MCF 10A (cell line): ENCODE measurements around the gene MAP7. TPM values are rescaled to one million over a fixed set of nuclear protein-coding genes. Genes with fewer than 3 reads are reported as not detected.

Experiments used
- BruUV-seq: library from RNA; stranded (reverse); fragments of 400-500 nt; replicated peaks from 2 replicates; lab custom pipeline; 2021; lab: Mats Ljungman, UMichigan
- CTCF ChIA-PET: fragments of 300-600 bp; sonication (Branson Sonifier 250); formaldehyde crosslinking; extraction: SDS; loops from one replicate; lab custom pipeline; 2021; ENCODE audit warnings: antibody characterized with exemption, inconsistent platforms; lab: Yijun Ruan, JAX
- POLR2A ChIA-PET: fragments of 300-600, 350-650 bp; sonication (Branson Sonifier 250); formaldehyde crosslinking; extraction: SDS; loops from one replicate; lab custom pipeline; 2020; ENCODE audit warnings: antibody characterized with exemption, inconsistent platforms; lab: Yijun Ruan, JAX
- DNase-seq: peaks from one replicate; pipeline ENCODE4 v3.0.0-alpha.2; 2018; ENCODE audit not compliant: unreplicated experiment
- H3K27ac Mint-ChIP-seq: one replicate; pipeline ENCODE4 v1.8.0; 2022; ENCODE audit warnings: mild to moderate bottlenecking, low read depth, mixed read lengths; ENCODE audit not compliant: unreplicated experiment
- H3K27me3 Mint-ChIP-seq: one replicate; pipeline ENCODE4 v1.8.0; 2022; ENCODE audit warnings: mixed read lengths; ENCODE audit not compliant: insufficient read depth, unreplicated experiment
- H3K36me3 Mint-ChIP-seq: one replicate; pipeline ENCODE4 v1.8.0; 2022; ENCODE audit warnings: mild to moderate bottlenecking, moderate library complexity, mixed read lengths; ENCODE audit not compliant: insufficient read depth, unreplicated experiment
- H3K4me1 Mint-ChIP-seq: one replicate; pipeline ENCODE4 v1.8.0; 2022; ENCODE audit warnings: mixed read lengths; ENCODE audit not compliant: insufficient read depth, unreplicated experiment
- H3K4me3 Mint-ChIP-seq: one replicate; pipeline ENCODE4 v1.8.0; 2022; ENCODE audit warnings: mild to moderate bottlenecking, moderate library complexity, mixed read lengths; ENCODE audit not compliant: unreplicated experiment
- H3K9me3 Mint-ChIP-seq: one replicate; pipeline ENCODE4 v1.8.0; 2022; ENCODE audit warnings: mixed read lengths; ENCODE audit not compliant: unreplicated experiment
- CTCF ChIP-seq: fragments of 200-600 bp; IDR thresholded peaks from one replicate; pipeline ENCODE4 v1.8.0; 2022; ENCODE audit warnings: antibody characterized with exemption, mild to moderate bottlenecking; ENCODE audit not compliant: unreplicated experiment
- intact Hi-C: fragments of 100-400 bp; cut with micrococcal nuclease; formaldehyde crosslinking; loops from 2 replicates; pipeline ENCODE4 v1.14.1; 2022
- total RNA-seq: library from RNA; stranded (reverse); gene quantifications from 2 replicates; pipeline ENCODE4 v1.2.3, GENCODE V29; 2022

MAP7 gene
- total RNA-seq, 1 experiment from 2014 or later: 17.2 TPM

GRCh38 chr6:136526196-136526930 is 23.9 kb downstream of the MAP7 start:
- ChIA-PET POLR2A (interaction anchor here (0.8 to 1.0 kb wide), 3 partner anchors 23 to 123 kb away, joined by 3 read pairs; no protein-coding TSS in a partner anchor), CTCF (interaction anchor here (0.7 to 1.0 kb wide), 3 partner anchors 20 to 53 kb away, joined by 3 to 6 read pairs (median 3); no protein-coding TSS in a partner anchor)
- Mint-ChIP-seq H3K9me3 (no peaks in the 10 kb centered on the region), H3K4me1 (no peaks in the 10 kb centered on the region), H3K36me3 (no peaks in the 10 kb centered on the region), H3K27ac (no peak overlapping the region), H3K27me3 (no peaks in the 10 kb centered on the region), H3K4me3 (no peak overlapping the region)
- no peak for TF ChIP-seq CTCF
- DNase-seq: no peak
- no TSS peak for BruUV-seq
- intact Hi-C loops: no loop called here

- BruUV-seq: no TSS peak
- Mint-ChIP-seq H3K9me3 (no peaks in the 10 kb centered on the region), H3K4me3 (no peak overlapping the region), H3K27me3 (no peaks in the 10 kb centered on the region), H3K4me1 (peaks cover 2% of the 10 kb centered on the region), H3K27ac (no peak overlapping the region), H3K36me3 (no peaks in the 10 kb centered on the region)
- no peak for TF ChIP-seq CTCF
- ChIA-PET POLR2A (interaction anchor here (0.8 to 1.0 kb wide), 2 partner anchors 23 to 56 kb away, joined by 3 read pairs; no protein-coding TSS in a partner anchor), CTCF (interaction anchor here (0.6 to 0.9 kb wide), 2 partner anchors 21 to 23 kb away, joined by 3 to 4 read pairs; no protein-coding TSS in a partner anchor)
- intact Hi-C loops: no loop called here
- no peak for DNase-seq
These were observed 24.5 kb downstream of the MAP7 start for GRCh38 chr6:136525586-136526195.

- no peak for TF ChIP-seq CTCF
- ChIA-PET CTCF (no interaction called here), POLR2A (interaction anchor here (1.0 kb wide), 1 partner anchor 55 kb away, joined by 3 read pairs; no protein-coding TSS in a partner anchor)
- Mint-ChIP-seq H3K4me1 (peaks cover 8% of the 10 kb centered on the region), H3K36me3 (no peaks in the 10 kb centered on the region), H3K4me3 (no peak overlapping the region), H3K9me3 (no peaks in the 10 kb centered on the region), H3K27ac (no peak overlapping the region), H3K27me3 (no peaks in the 10 kb centered on the region)
- no peak for DNase-seq
- BruUV-seq: no TSS peak
- intact Hi-C loops: no loop called here
These were observed 25.2 kb downstream of the MAP7 start for GRCh38 chr6:136524936-136525413.

GRCh38 chr6:136524339-136524935 is 25.8 kb downstream of the MAP7 start:
- H3K27me3 Mint-ChIP-seq: no peaks in the 10 kb centered on the region
- DNase-seq: no peak
- TF ChIP-seq CTCF: no peak
- no peaks in the 10 kb centered on the region for H3K9me3 Mint-ChIP-seq
- CTCF ChIA-PET: no interaction called here
- intact Hi-C loops: no loop called here
- H3K4me3 Mint-ChIP-seq: no peak overlapping the region
- H3K27ac Mint-ChIP-seq: no peak overlapping the region
- no TSS peak for BruUV-seq
- peaks cover 8% of the 10 kb centered on the region for H3K4me1 Mint-ChIP-seq
- POLR2A ChIA-PET: no interaction called here
- H3K36me3 Mint-ChIP-seq: no peaks in the 10 kb centered on the region
